Jurkat, Clone E6-1 (cell line): ENCODE results near the gene CADM2.

ENCODE experiments used
- DNase-seq: peaks from one replicate; pipeline ENCODE4 v3.0.0-alpha.2; 2011; ENCODE audit warnings: low read depth, low spot score
- H3K4me3 ChIP-seq: 2 replicates; pipeline ENCODE4 v1.5.1; 2011; ENCODE audit warnings: mild to moderate bottlenecking, low read length, control low read depth, moderate library complexity

Gene CADM2

DNA sequence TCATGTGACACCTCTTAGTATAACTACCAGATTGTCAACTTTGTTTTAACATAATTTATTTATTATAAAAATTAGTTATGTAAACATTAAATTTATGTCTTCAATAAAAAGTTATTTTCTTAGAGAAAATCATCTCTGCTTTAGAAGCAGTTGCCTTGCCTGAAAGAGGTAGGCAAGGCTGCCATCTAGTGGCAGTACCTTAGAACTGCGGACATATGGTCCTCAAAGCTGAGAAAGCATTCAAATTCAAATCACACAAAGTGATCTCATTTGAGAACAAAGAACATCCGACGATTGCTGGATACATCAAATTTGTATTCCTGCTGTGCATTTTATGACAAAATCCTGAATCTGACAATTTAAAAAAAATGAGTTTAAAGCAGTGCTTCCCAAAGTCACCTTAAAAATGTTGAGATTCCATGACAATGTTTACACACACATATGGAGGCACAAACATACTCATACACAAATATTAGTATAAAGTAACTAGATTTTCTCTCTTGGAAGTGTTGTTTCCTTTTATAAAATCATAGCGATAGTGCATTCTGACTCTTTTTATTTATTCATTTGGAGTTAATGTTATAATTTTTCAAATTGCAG, 617.4 kb downstream of the CADM2 start:
- H3K4me3 ChIP-seq, result no peak overlapping the region
- peak; percentile 62 for DNase-seq

DNA sequence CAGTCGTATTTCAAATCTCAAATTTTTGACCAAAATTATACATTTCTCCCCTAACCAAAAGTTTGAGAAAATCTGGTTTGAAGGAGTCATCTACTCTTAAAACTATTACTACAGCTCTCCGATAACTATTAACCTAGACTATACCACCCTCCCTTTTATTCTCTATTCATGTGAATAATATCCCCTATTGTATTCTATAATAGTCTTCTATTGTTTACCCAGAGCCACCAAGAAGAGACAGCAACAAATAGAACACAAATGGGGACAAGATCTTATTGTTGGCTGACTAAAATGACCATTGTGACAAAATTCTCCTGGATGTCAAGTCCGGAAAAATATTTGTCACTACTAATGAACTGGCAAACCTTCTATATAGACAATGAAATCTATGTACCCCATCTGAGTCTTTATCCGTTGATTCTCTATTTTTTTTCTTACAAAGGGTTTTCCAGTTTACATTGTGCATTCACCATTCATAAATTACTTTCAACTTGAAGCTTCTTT, 618.0 kb downstream of the CADM2 start:
- DNase-seq, result no peak

DNA sequence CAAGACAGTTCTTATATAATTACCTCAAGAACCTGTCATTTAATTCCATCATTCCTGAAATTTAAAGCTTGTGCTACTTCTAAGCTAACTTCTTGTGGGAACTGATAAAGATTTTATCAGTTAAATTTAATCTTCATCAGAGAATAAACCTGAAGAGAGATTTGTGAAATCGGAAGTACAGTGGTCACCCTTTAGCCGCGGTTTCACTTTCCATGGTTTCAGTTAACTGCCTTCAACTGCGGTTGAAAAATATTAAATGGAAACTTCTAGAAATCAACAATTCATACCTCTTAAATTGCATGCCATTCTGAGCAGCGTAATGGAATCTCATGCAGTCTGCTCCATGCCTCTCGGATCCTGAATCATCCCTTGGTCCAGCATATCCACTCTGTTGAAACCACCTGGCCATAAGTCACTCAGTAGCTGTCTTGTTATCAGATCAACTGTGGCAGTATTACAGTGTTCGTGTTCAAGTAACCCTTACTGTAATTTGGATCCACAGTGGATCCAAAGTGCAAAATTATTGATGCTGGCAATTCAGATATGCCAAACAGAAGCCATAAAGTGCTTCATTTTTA, 626.1 kb downstream of the CADM2 start:
- no peak overlapping the region for H3K4me3 ChIP-seq
- no peak for DNase-seq

More for the DNA sequence above, 618.0 kb downstream of the CADM2 start:
- no peak overlapping the region for H3K4me3 ChIP-seq

DNA sequence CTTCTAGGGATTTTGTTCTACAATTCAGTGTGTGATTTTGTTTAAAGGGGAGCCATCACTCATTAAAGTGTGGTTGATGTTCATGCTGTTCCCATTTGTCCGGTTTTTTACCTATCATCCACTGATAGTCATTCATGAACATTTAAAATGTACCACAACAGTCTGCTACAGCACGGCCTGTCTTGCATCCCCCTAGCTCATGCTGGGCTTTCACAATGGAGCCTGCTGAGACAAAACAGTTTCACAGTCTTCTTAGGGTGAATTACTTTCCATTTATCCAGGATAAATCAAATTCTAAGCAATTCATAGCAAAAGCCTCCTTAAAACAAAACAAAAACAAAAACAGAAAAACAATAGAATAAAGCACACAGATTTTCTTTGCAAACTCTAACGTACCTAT, 627.2 kb downstream of the CADM2 start:
- H3K4me3 ChIP-seq, result no peak overlapping the region
- DNase-seq, result no peak

DNA sequence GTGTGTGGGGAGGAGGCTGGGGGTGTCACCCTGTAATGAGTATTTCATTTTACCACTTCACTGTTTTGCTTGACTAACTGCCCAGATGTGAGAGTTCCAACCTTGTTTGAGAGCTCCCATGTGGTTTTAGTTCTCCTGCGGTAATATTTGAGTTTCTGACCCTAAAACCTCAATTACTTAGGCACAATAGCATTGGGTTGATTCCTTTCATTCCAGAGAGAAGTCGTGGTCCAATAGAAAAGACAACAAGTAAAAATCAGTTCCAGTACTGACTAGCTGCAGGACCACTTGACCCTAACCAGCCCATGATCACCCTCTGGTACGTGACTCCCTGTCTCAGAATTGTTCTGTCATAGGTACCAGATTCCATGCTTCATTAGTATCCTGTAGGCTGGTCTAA, 630.4 kb downstream of the CADM2 start:
- no peak for DNase-seq
- H3K4me3 ChIP-seq, result no peak overlapping the region

DNA sequence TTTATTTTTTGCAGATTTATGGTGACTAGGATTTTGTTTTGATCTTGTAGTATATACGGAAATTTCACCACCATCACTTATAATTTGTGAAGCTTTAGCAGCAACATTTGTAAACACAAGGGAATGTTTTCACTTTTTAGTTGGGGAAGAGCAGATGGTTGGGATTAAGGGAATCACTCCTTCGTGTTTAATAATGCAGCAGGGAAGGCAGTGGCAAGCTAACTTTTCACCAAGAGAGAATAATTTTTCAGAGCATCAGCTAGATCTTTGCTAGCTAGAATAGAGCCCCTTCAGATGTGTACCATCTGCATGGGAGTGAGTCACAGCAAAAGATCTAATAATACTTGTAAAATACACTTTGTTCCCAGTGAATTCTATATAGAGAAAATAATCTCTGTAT, 632.7 kb downstream of the CADM2 start:
- no peak overlapping the region for H3K4me3 ChIP-seq
- DNase-seq, result no peak

DNA sequence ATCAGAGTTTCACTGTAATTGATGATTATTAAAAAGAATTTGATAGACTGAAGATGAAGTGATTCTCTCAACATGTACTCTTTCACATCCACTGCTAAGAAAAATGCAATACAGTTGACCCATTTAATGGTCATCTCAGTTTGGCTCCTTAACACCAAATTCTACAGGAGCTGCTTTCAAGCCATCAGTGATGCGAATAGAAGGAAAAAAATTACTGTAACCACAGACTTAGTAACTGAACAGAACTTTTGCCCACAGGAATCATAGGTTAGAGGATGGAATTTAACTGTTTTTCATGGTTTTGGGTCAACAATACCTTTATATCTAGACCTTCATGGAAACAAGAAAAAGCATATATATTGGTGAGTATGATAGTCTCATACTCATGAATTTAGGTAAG, 633.5 kb downstream of the CADM2 start:
- no peak overlapping the region for H3K4me3 ChIP-seq
- no peak for DNase-seq

DNA sequence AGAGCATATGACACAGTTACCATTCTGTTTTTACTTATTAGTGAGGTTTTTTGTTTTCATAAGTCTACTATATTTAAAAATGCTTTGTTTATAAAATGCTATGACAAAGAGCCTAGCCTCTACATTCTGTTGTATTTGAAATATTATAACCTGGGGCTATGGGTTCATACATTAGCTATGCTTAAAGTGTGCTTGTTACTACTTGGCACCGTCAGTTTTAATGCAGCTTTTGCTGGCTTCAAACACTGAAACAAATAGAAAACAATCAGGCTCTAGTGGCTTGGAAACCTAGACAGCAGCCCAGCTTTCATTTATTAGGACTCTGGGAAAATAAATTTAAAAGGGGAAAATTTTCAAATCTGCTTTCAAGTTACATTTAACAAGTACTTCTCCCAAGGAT, 635.9 kb downstream of the CADM2 start:
- DNase-seq, result no peak
- no peak overlapping the region for H3K4me3 ChIP-seq

DNA sequence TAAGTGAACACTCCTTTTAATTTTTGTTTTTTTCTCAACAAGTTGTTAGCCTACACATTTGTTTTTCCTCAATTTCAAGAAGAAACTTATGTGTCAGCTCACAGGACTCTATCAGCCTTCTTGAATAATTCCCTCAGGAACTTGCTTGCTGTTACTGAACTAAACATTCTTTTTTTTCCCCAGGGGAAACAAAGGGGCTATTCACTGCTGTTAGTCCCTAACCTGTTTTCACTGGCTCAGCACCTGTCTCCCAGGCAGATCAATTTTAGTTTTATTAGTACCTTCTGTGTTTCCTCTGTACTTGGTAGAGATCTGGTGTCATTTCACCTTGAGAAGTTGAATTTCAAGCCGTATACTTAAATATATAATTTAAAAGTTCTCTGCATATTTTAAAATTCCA, 644.6 kb downstream of the CADM2 start:
- DNase-seq, result no peak
- no peak overlapping the region for H3K4me3 ChIP-seq

DNA sequence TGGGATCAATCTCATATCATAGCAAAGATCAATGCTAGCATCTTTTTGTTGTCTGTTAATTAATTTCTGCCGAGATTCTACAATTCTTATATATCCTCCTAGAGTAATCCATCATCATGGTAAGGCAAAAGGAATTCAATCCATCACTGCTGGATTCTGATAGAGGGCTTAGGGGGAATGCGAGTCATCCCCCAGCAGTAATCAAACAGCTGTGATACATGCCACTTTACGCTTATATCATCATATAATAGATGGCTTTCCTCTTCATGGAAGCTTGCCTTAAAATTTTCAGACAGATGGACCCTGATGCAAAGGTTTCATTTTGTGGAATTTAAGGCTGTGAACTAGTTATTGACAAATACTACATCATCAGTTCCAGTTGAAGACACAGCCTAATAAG, 645.9 kb downstream of the CADM2 start:
- H3K4me3 ChIP-seq, result no peak overlapping the region

DNA sequence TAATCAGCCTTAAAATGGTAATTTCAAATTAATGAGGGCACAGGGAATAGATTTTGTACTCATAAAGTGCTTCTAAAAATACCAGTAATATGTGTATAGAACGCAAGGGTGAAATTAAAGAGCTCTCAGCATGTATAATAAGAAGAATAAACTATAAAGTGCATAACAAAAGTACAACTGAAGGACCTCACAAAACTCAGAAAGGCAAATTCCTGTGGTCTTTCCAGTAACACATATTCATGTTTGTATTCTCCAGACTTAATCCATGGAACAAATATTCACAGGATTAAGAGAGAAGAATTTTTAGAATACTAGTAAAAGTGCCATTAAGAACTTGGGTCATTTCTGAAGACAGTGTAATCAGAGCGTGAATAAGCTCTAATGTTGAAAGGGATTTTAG, 646.3 kb downstream of the CADM2 start:
- no peak overlapping the region for H3K4me3 ChIP-seq
- no peak for DNase-seq

More for the DNA sequence above, 645.9 kb downstream of the CADM2 start:
- no peak for DNase-seq

DNA sequence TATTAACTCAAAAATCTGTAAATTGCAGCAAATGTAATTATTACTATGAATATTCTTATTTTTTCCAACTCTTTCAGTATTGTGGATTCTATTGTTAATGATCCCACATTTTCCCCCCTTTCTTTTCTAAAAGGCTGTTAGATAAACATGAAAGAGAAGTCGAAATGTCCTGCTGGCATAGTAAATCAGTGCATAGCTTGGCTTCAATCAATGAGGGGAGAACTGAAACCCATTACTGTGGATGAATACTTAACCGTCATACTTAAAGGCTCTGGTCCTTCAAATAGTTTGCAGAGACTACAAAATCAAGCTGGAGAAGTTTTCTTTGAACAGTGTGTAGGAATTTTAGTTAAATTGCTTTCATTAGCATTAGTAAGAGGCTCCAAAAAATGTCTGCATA, 667.9 kb downstream of the CADM2 start:
- DNase-seq, result no peak
- H3K4me3 ChIP-seq, result no peak overlapping the region

DNA sequence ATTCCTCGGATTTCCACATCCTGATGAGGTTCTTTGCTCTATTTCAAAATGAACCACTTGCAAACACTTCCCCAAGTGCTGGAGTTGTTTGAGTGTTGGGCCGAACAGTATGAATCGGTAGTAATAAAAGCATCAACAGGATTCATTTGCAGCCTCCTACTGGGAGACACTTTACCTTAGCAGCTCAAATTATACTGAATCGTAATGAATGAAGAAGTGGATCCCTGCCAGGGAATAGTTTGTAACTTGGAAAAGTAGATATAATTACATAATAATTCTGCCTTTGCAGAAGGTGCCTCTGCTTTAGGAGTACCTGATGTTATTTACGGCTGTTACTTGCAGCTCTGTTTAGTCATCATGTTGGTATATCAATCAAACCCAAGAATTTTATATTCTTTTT, 669.1 kb downstream of the CADM2 start:
- no peak for DNase-seq
- H3K4me3 ChIP-seq, result no peak overlapping the region

DNA sequence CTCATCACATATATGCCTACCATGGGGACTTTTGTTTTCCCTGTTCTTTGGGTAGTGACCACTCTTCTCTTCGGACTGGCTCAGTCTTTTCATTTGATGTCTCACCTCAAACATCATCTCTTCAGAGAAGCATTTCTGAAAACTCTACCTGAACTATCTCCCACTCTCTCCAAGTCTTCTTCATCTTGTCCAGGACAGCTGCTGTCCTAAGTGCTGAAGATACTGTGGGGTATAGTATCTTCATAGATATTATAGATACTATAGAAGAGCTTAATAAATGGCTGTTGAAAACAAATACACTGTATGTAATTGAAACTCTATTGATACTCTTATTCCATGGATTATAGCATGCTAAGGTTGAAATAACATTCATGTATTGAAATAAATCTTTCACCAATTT, 672.3 kb downstream of the CADM2 start:
- H3K4me3 ChIP-seq, result no peak overlapping the region
- DNase-seq, result no peak

DNA sequence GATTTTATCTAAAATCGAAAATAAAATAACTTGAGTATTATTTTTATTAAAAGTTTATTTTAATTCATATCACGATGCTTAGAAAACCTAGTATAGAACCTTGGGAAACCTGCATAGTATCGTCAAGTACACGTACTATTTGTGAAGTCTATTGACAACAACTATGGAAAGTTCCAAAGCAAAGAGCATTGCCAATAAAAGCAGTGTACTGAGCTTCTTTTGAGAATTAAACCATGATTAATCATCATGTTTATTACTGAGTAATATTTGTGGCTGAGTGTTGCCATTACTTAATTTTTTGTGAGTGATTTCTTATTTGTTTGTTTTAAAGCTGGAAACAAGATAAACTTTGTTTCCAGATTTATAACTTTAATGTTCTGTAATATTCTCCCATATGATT, 674.1 kb downstream of the CADM2 start:
- DNase-seq, result no peak

DNA sequence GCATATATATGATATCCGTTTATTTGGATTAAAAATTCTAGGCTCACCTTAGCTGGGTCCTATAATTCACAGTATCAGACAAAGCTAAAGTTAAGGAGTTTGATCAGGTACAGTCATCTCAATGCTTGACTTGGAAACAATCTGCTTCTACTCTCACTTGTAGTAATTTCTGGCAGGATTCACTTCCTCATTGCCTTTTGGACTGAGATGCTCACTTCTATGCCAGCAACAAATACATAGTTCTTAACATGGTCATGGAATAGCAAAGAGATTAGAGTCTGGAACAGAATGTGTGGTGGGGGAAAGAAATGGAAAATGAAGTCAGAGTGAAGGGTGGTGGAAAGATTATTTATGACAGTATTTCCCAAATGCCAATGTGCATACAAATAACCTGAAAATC, 693.6 kb downstream of the CADM2 start:
- no peak overlapping the region for H3K4me3 ChIP-seq
- no peak for DNase-seq

More for the DNA sequence above, 674.1 kb downstream of the CADM2 start:
- no peak overlapping the region for H3K4me3 ChIP-seq

DNA sequence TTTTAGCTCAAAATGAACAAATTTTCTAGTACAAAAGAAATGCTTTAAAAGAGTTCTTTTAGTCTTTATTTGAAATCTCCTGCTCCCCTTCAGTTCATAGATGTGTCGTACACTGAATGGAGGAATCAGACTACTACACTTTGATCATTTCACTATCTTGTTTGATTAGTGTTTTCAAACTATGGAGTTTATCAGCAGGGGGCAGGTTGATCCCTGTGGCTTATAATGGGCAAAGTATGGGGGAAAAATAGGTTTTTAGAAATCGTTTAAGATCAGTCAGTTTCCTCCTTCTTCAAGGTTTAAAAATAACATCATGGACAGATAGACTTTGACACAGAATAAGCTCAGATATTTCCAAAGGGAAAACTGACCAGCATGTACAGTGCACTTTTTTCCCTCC, 701.7 kb downstream of the CADM2 start:
- DNase-seq, result no peak
- no peak overlapping the region for H3K4me3 ChIP-seq

DNA sequence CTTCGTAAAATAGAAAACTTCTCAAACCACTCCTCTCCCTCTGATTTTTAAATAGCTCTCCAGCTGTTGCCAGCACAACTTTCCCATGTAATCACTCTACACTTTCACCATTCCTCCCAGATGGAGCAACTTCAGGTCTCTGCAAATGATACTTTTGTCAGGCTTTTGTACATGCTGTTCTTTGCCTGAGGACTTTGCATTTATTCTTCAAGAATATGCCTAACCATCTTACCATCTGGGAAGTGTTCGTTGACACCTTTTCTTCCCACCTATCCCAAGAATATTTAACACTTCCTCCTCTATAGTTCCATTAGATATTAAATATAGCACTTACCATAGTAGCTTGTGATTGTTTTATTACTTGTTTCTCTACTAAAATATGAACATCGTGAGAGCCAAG, 703.7 kb downstream of the CADM2 start:
- no peak overlapping the region for H3K4me3 ChIP-seq
- DNase-seq, result no peak

DNA sequence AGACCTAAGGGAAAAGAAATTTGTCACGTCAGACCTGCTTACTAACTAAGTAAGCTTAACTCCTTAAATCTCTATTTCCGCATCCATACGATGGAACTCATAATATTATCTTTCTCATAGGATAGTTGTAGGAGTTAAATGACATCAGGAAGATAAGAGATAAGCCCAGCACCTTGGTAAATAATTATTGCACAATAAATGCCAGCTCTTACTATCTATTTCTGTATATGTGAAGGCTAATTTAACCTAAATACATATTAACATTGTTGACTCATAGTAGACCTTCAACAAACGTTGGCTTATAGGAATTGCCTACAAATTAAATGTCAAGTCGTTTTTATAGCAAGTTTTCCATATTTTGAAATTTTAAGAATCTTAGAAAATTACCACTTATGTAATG, 709.0 kb downstream of the CADM2 start:
- no peak overlapping the region for H3K4me3 ChIP-seq
- no peak for DNase-seq

DNA sequence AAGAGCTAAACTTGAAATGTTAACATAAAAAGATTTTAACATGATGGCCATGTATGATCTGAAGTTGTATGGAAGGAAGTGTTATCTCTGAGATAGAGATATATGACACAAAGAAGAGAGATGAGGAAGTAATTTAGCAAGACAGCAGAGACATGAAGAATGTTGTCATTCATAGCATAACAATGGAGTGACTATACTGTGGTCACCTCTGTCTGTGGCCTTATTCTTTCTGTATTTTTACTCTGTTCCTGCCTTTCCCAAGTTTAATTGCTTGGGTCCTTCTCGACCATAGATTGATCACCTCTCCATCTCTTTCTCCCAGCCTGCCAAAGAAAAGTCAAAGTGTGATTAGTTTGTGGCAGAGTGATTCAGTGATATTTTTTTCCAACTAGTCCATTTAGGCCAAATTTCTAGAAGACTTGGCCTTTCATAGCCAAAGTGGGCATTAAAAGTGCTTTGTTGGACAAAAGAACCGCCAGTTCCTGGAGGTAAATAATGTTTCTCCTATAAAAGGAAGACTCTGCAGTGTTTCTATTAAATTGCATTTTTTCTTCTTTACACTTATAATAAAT, 711.9 kb downstream of the CADM2 start:
- DNase-seq, result no peak
- no peak overlapping the region for H3K4me3 ChIP-seq

DNA sequence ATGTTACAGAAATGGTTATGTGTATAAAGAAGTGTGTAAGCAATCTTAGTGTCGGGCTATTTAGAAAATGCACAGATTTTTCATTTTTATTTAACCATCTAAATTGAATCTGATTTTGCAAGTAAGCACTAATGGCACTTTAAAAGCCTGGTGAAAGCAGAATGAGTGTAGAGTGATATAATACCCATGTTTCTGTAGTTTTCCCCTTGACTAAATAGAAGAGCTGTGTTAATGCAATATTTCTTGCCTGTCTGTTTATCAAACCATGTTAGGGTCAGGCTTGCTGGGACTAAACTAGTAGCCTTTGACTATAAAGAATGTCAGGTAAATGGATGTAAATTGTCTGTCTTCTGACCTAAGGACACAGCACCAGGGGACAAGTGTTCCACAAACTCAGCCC, 714.0 kb downstream of the CADM2 start:
- H3K4me3 ChIP-seq, result no peak overlapping the region
- DNase-seq, result no peak
